ENCODE measurements around the gene SCRN1.

- TF ChIP-seq CTCF (conservative IDR thresholded peaks at IDR 0.05; ENCODE audit: low read depth in 2 of 2): no peak
- no peak for TF ChIP-seq EZH2 (IDR thresholded peaks at IDR 0.05; ENCODE audit: low read depth, unreplicated experiment)
Measured at GRCh38 chr7:29873644-29874294, 115.8 kb downstream of the SCRN1 start.

All from GM23338 (cell line).